ENCODE measurements around the gene PRR23A.
"Not testable (repeated sequence)": the region's sequence is repeated elsewhere in the genome, so short reads cannot be mapped to it uniquely, and the experiment has no call there.

The PRR23A gene

GRCh38 chr3:139006051-139006716 lies at the start of gene PRR23A:
PRR23A (minus strand) TSS chr3:139006268; CDS start chr3:139006268, 0 bp downstream.
- no peak for DNase-seq (ENCODE audit: low read depth in 2 of 2, low spot score in 1 of 2)

DNA sequence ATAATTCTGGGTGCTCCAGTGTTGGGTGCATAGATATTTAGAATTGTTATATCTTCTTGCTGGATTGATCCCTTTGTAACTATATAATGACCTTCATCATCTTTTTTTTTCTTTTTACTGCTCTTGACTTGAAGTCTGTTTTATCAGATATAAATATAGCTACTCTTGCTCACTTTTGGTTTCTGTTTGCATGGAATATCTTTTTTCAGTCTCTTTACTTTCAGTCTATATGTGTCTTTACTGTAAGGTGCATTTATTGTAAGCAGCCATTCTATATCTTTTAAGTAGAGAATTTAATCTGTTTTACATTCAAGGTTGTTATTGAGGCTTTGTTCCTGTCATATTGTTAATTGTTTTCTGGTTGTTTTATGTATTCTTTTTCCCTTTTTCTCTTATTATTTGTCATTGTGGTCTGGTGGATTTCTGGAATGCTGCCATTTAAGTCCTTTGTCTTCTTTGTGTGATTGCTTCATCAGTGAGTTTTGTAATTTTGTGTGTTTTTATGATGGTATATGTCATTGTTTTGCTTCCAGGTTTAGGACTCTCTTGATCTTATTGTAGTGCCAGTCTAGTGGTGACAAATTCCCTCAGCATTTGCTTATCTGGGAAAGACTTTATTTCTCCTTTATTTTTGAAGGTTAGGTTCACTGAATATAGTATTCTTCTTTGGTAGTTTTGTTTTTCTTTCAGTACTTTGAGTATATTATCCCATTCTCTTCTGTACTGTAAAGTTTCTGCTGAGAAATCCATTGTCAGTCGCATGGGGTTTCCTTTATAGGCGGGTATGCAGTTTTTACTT lies 46.9 kb upstream of the PRR23A start:
- DNase-seq (ENCODE audit: low read depth in 2 of 2, low spot score in 1 of 2): no peak

- DNase-seq (ENCODE audit: low read depth in 2 of 2, low spot score in 1 of 2): no peak
These were observed 38.5 kb upstream of the PRR23A start, which contains the start of gene PRR23C for GRCh38 chr3:139044366-139045210. PRR23C (minus strand) TSS chr3:139044892; CDS start chr3:139044620, 272 bp downstream.

DNA sequence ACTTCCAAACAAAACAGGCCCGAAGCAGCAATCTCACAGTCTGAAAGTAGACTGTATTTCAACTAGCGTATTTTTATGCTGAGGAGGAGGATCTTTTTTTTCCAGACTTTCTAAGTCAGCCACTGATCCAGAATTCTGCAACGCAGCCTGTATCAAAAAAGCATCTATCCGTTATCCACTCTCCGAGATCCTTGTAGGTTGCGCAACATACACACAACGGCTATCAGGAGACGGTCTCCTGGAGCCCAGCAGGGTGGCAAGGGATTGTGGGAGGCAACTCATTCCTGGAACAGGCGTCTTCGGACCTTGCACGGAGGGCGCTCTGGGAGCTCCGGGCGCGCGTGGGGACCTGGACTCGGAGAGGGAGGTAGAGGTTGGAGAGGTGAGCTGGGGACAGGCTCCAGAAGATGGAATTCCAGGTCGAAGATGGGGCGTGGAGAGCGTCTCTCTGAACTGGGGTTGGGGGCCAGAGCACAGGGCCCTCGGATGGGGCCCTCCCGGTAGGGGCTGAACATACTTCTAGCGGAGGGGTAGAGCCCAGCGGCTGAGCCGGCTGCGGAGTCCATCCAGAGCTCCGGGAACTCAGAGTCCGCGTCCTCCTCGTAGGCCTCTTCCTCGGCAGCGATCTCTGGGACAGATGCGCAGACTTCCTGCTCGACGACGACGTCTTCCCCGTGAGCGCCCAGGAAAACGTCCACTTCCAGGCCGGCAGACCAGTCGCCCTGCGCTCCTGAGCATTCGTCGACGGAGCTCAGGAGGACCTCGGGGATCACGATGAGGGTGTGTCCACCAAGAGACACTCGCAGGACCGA lies 37.7 kb upstream of the PRR23A start:
- DNase-seq (ENCODE audit: low read depth in 2 of 2, low spot score in 1 of 2): no peak

DNA sequence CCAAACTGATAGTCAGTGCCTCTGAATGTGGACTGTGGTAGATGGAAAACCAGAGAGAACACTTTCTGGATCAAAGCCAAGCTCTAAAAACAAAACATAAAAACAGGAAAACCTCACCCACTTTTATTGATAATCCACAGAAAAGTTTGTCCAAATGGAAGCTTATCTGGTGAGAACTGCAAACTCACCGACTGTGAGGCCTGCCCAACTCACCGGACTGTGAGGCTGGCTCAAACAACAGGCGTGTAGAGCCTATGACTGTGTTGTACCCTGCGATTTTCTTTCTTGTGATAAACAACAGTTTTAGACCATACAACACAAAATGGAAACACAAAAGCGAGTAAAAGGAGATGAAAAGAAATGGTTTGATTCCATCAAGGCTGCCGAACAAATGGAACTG lies 31.4 kb upstream of the PRR23A start:
- DNase-seq (ENCODE audit: low read depth in 2 of 2, low spot score in 1 of 2): no peak

GRCh38 chr3:139032326-139033002 lies 26.4 kb upstream of the PRR23A start:
- DNase-seq (ENCODE audit: low read depth in 2 of 2, low spot score in 1 of 2): no peak

DNA sequence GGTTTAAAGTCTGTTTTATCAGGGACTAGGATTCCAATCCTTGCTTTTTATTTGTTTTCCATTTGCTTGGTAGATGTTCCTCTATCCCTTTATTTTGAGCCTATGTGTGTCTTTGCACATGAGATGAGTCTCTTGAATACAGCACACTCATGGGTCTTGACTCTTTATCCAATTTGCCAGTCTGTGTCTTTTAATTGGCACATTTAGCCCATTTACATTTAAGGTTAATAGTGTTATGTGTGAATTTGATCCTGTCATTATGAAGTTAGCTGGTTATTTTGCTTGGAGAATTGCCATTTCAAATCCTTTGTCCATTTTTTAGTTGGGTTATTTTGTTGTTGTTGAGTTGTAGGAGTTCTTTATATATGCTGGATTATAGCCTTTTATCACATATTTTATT lies 24.5 kb upstream of the PRR23A start:
- not testable (repeated sequence) for DNase-seq (ENCODE audit: low read depth in 2 of 2, low spot score in 1 of 2)

DNA sequence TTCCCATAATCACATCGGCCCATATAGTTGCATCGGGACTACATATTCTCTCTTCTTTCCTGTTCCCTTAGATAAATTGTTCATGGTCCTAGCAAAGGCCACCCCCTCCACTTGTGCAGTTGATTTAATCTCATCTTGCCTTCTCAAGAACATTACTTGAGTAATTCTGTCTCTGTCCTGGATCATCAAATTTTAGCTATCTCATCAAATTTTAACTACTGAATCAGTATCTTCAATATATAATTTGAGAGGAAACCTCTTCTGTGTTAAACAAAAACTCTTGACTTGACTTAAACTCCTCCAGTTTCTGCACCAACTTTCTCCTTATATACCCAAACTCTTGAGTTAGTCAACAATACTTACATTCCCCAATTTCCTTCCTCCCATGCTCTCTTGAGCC lies 18.9 kb upstream of the PRR23A start:
- no peak for DNase-seq (ENCODE audit: low read depth in 2 of 2, low spot score in 1 of 2)

- no peak for DNase-seq (ENCODE audit: low read depth in 2 of 2, low spot score in 1 of 2)
These were observed 14.8 kb upstream of the PRR23A start, which contains the start of gene PRR23B for GRCh38 chr3:139020868-139021234. PRR23B (minus strand) TSS chr3:139020926; CDS start chr3:139020661, 265 bp downstream.

GRCh38 chr3:139020036-139020867 lies 14.2 kb upstream of the PRR23A start:
- no peak for DNase-seq (ENCODE audit: low read depth in 2 of 2, low spot score in 1 of 2)

DNA sequence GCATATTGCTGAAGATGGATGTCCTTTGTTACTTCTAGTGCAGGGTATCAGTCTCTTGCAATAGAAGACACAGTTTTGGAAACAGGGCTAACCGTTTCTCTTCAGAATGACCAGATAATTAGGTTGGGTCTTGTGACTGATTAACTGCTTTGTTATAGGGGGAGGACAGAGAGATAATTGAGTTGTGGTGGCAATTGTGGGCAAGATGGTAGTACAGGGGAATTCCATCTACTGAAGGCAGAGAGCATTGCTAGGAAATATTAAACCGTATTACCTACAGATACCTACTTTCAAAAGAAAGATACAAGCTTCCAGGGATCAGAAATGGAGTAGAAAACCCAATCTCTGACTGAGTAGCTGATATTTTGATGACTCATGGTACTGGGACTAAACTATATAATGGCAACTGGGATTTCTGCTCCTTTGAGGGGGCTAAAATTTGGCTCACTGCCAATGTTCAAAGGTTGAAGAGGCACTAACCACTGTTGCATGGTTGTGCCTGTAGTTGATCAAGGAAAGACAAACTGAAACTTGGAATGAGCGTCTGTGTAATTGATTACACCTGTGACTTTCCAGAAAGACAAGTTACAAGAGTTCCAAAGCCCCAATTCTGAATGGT lies 10.5 kb upstream of the PRR23A start:
- no peak for DNase-seq (ENCODE audit: low read depth in 2 of 2, low spot score in 1 of 2)

DNA sequence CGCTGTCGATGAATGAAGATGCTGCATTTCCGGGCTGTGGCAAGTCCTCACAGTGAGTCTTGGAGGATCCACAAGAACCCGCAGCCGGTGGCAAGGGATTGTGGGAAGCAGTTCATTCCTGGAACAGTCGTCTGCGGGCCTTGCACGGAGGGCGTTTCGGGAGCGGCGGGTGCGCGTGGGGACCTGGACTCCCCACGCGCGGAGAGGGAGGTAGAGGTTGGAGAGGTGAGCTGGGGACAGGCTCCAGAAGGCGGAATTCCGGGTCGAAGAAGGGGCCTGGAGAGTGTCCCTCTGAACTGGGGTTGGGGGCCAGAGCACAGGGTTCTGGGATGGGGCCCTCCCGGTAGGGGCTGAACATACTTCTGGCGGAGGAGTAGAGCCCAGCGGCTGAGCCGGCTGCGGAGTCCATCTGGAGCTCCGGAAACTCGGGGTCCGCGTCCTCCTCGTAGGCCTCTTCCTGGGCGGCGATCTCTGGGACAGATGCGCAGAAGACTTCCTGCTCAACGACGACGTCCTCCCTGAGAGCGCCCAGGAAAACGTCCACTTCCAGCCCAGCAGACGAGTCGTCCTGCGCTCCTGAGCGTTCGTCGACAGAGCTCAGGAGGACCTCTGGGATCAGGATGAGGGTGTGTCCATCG lies 593 bp downstream of the PRR23A start:
- DNase-seq (ENCODE audit: low read depth in 2 of 2, low spot score in 1 of 2): no peak

GRCh38 chr3:138995706-138996105 lies 10.4 kb downstream of the PRR23A start:
- DNase-seq (ENCODE audit: low read depth in 2 of 2, low spot score in 1 of 2): no peak

- no peak for DNase-seq (ENCODE audit: low read depth in 2 of 2, low spot score in 1 of 2)
These were observed 18.9 kb downstream of the PRR23A start for GRCh38 chr3:138987181-138987580.

DNA sequence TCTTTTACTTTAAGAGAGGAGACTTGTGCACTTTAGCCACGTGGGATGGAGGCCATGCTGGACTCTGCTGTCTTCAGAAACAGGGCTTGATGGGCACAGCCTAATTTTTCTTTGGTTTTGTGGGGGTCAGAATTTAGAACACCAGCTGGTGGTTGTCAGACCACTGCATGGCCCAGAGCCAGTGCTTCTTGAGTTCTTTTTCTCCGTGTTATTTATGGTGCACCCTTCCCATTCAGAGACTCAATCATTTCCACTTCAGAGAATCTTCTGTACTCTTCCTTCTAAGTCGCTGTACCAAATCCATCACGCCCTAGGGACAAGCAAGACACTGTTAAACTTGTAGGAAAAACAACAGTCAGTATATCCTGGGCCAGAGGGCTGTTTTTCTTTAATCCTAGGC lies 20.1 kb downstream of the PRR23A start:
- no peak for DNase-seq (ENCODE audit: low read depth in 2 of 2, low spot score in 1 of 2)

DNA sequence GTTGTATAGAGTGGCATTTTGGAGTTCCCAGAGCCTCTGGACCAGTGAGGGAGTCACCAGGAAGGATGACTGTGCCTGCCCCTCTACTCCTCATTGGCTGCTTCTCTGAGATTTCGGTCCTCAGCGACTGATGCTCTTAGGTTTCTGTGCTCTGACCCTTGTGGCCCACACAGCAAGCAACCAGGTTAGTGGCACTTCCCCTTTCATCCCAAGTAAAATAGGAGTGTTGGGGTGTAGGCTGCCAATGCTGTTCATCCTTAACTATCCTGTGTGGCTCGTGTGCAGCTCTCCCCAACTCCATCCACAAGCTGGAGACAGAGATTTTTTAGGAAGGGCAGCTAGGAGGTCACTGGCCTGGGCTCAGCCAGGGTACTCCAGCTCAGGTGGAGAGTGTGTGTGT lies 21.3 kb downstream of the PRR23A start:
- DNase-seq (ENCODE audit: low read depth in 2 of 2, low spot score in 1 of 2): no peak

- no peak for DNase-seq (ENCODE audit: low read depth in 2 of 2, low spot score in 1 of 2)
These were observed 30.0 kb downstream of the PRR23A start for GRCh38 chr3:138976047-138976446.

- no peak for DNase-seq (ENCODE audit: low read depth in 2 of 2, low spot score in 1 of 2)
These were observed 30.7 kb downstream of the PRR23A start for GRCh38 chr3:138975351-138975750.

All from stimulated activated CD8-positive, alpha-beta memory T cell treated with anti-CD3 and anti-CD28 coated beads, Interleukin-4, amount 100 ng/mL, for 1 hour (primary cell).